HepG2 (cell line): ENCODE measurements around the gene PCSK6. TPM values are rescaled to one million over a fixed set of nuclear protein-coding genes. Genes with fewer than 3 reads are reported as not detected.

ENCODE experiments used
- ATAC-seq: fragments of 200-7000 bp; cut with Tn5 transposase; 3 replicates; pipeline ENCODE4 v1.9.1; 2020; ENCODE audit warnings: mild to moderate bottlenecking, moderate library complexity
- BruUV-seq: library from RNA; stranded (reverse); fragments of 400-500 nt; replicated peaks from 2 replicates; lab custom pipeline; 2021; lab: Mats Ljungman, UMichigan
- CTCF ChIA-PET: fragments of 300-600 bp; formaldehyde crosslinking; extraction: SDS; loops from one replicate; lab custom pipeline; 2021; ENCODE audit warnings: low total read pairs, inconsistent platforms, low intra/inter-chr PET ratio; lab: Yijun Ruan, JAX
- POLR2A ChIA-PET: fragments of 350-600 bp; sonication (Branson Sonifier 250); formaldehyde crosslinking; loops from one replicate; lab custom pipeline; 2020; ENCODE audit warnings: antibody characterized with exemption, inconsistent platforms; lab: Yijun Ruan, JAX
- DNase-seq: peaks from one replicate; pipeline ENCODE4 v3.0.0-alpha.2; 2015; ENCODE audit warnings: low spot score
- FAIRE-seq: peaks from 3 replicates; lab custom pipeline; 2011; peaks lifted over from hg19 to GRCh38; lab: Jason Lieb, UNC
- H2AFZ ChIP-seq: one replicate; pipeline ENCODE4 v1.6.1; 2011; ENCODE audit warnings: low read length, inconsistent platforms
- H3K27ac ChIP-seq: fragments of 300-600 bp; 3 replicates; pipeline ENCODE4 v1.8.0; 2011; ENCODE audit warnings: mixed run types, mild to moderate bottlenecking, mixed read lengths, low read length, inconsistent platforms; ENCODE audit not compliant: insufficient read depth; ENCODE audit errors: extremely low read length
- H3K27me3 ChIP-seq, 2 experiments: fragments of 200-600 bp in 1 of 2; 2 replicates in 1 of 2; 3 replicates in 1 of 2; pipeline versions ENCODE4 v1.6.0 to v1.8.0; 2011; ENCODE audit warnings: low read length in 2 of 2, mild to moderate bottlenecking in 2 of 2, moderate library complexity in 2 of 2, inconsistent platforms in 1 of 2; ENCODE audit not compliant: insufficient read depth in 2 of 2, control insufficient read depth in 1 of 2
- H3K36me3 ChIP-seq, 2 experiments: fragments of 200-600 bp in 1 of 2; replicated peaks in 1 of 2; 2 replicates in 1 of 2; 3 replicates in 1 of 2; pipeline versions ENCODE4 v1.5.1 to v1.8.0; 2011; ENCODE audit warnings: low read length in 2 of 2, inconsistent platforms in 1 of 2; ENCODE audit not compliant: insufficient read depth in 2 of 2, control insufficient read depth in 1 of 2
- H3K4me1 ChIP-seq: 2 replicates; pipeline ENCODE4 v1.5.1; 2012; ENCODE audit warnings: low read length, inconsistent platforms; ENCODE audit not compliant: insufficient read depth
- H3K4me2 ChIP-seq: 2 replicates; pipeline ENCODE4 v1.6.0; 2011; ENCODE audit warnings: low read depth, low read length, inconsistent platforms
- H3K4me3 ChIP-seq, 3 experiments: fragments of 200-600 bp in 1 of 3; sonication (generic), shearing (Covaris generic) in 1 of 3; replicated peaks in 1 of 3; 2 replicates each; pipeline ENCODE4 v1.5.1; 2011 to 2016; ENCODE audit warnings: low read length in 3 of 3, inconsistent platforms in 2 of 3, low read depth in 2 of 3, mild to moderate bottlenecking in 2 of 3, control low read depth in 1 of 3, mixed read lengths in 1 of 3; ENCODE audit not compliant: insufficient read depth in 1 of 3
- H3K79me2 ChIP-seq: one replicate; pipeline ENCODE4 v1.6.1; 2011; ENCODE audit warnings: low read length, inconsistent platforms; ENCODE audit not compliant: insufficient read depth
- H3K9ac ChIP-seq: 2 replicates; pipeline ENCODE4 v1.6.0; 2011; ENCODE audit warnings: mild to moderate bottlenecking, low read depth, low read length, inconsistent platforms; ENCODE audit not compliant: insufficient read depth
- H3K9me3 ChIP-seq: 2 replicates; pipeline ENCODE4 v1.5.1; 2012; ENCODE audit warnings: mild to moderate bottlenecking, low read length
- H4K20me1 ChIP-seq: 2 replicates; pipeline ENCODE4 v1.6.0; 2011; ENCODE audit warnings: inconsistent platforms, mild to moderate bottlenecking, low read length, moderate library complexity; ENCODE audit not compliant: insufficient read depth
- AKAP8 ChIP-seq: sonication (generic); formaldehyde crosslinking; IDR thresholded peaks from 2 replicates; pipeline ENCODE4 v1.5.1; 2020; ENCODE audit warnings: mild to moderate bottlenecking, missing genetic modification reagents
- IRF2 ChIP-seq: IDR thresholded peaks from 2 replicates; pipeline ENCODE4 v1.6.1; 2018; ENCODE audit warnings: missing genetic modification reagents, missing compliant biosample characterization
- MZF1 ChIP-seq: sonication (generic); formaldehyde crosslinking; IDR thresholded peaks from 2 replicates; pipeline ENCODE4 v1.8.1; 2023; ENCODE audit warnings: mild to moderate bottlenecking, missing genetic modification reagents, borderline replicate concordance
- NFE2 ChIP-seq: sonication (generic); formaldehyde crosslinking; IDR thresholded peaks from 2 replicates; pipeline ENCODE4 v1.4.0; 2020; ENCODE audit warnings: missing genetic modification reagents
- NFE2L1 ChIP-seq: sonication (generic); formaldehyde crosslinking; IDR thresholded peaks from 2 replicates; pipeline ENCODE4 v1.4.0; 2020; ENCODE audit warnings: missing genetic modification reagents, mild to moderate bottlenecking, borderline replicate concordance
- SAP130 ChIP-seq: IDR thresholded peaks from 2 replicates; pipeline ENCODE4 v1.6.1; 2016; ENCODE audit warnings: low read depth
- SP140L ChIP-seq: sonication (generic); formaldehyde crosslinking; IDR thresholded peaks from 2 replicates; pipeline ENCODE4 v1.4.0; 2020; ENCODE audit warnings: missing genetic modification reagents, borderline replicate concordance
- SRSF9 ChIP-seq: fragments of 200-400 bp; formaldehyde crosslinking; IDR thresholded peaks from 2 replicates; pipeline ENCODE4 v1.6.1; 2018; ENCODE audit warnings: borderline replicate concordance, mild to moderate bottlenecking, low read depth, low read length; ENCODE audit not compliant: insufficient read depth, poor library complexity, severe bottlenecking
- ZNF337 ChIP-seq: sonication (generic); formaldehyde crosslinking; IDR thresholded peaks from 2 replicates; pipeline ENCODE4 v1.5.1; 2020; ENCODE audit warnings: missing genetic modification reagents, low read depth, mild to moderate bottlenecking, borderline replicate concordance
- ZNF362 ChIP-seq: sonication (generic); formaldehyde crosslinking; IDR thresholded peaks from 2 replicates; pipeline ENCODE4 v1.4.0; 2020; ENCODE audit warnings: missing genetic modification reagents, mild to moderate bottlenecking, borderline replicate concordance
- ZNF564 ChIP-seq: sonication (generic); formaldehyde crosslinking; IDR thresholded peaks from 2 replicates; pipeline ENCODE4 v1.8.1; 2023; ENCODE audit warnings: mild to moderate bottlenecking, missing genetic modification reagents
- ZNF609 ChIP-seq: sonication (generic); formaldehyde crosslinking; IDR thresholded peaks from 2 replicates; pipeline ENCODE4 v1.4.0; 2020; ENCODE audit warnings: mild to moderate bottlenecking, missing genetic modification reagents, borderline replicate concordance
- ZNF839 ChIP-seq: sonication (generic); formaldehyde crosslinking; IDR thresholded peaks from 2 replicates; pipeline ENCODE4 v1.4.0; 2020; ENCODE audit warnings: missing genetic modification reagents, mild to moderate bottlenecking, borderline replicate concordance
- WGBS: methylation state at CpG from one replicate; pipeline ENCODE4 v1.1.6; 2017; ENCODE audit warnings: low lambda C conversion rate; 5-methylcytosine and 5-hydroxymethylcytosine counted together
- in situ Hi-C: cut with HindIII; loops from 2 replicates; pipeline ENCODE4 v1.10.0; 2017; ENCODE audit warnings: low pct_unique_long_range_greater_than_20kb; ENCODE audit not compliant: extremely low pct_ligation_motif_present
- intact Hi-C: fragments of 100-400 bp; cut with micrococcal nuclease; formaldehyde crosslinking; loops from one replicate; pipeline ENCODE4 v1.10.0; 2022; ENCODE audit not compliant: unreplicated experiment
- polyA plus RNA-seq, 8 experiments: library from polyadenylated mRNA; depleted of rRNA in 3 of 8; stranded (reverse) in 7 of 8; unstranded in 1 of 8; fragments of >200 nt; fragmentation: Illumina TruSeq in 4 of 8; extraction: Trizol in 4 of 8; gene quantifications; 2 replicates each; pipeline versions ENCODE4 v1.2.1 to v1.2.3, GENCODE V29; 2011 to 2016; ENCODE audit warnings: low read depth in 4 of 8, missing spikeins in 1 of 8, mixed read lengths in 1 of 8; ENCODE audit not compliant: insufficient read depth in 1 of 8
- total RNA-seq, 5 experiments: library from RNA; depleted of rRNA; stranded (reverse); fragments of >200 nt; fragmentation: Illumina TruSeq; extraction: Trizol; gene quantifications; 2 replicates each; pipeline ENCODE4 v1.2.3, GENCODE V29; 2016; ENCODE audit warnings: low read depth in 1 of 5

The PCSK6 gene
- total and polyA plus RNA-seq, 2 of the 13 experiments (the other 11 are each of a cell fraction or from before 2014, with no cell fraction given) = 56.5 to 155 TPM

GRCh38 chr15:101447168-101447533 is 42.4 kb downstream of the PCSK6 start (continued):
- no peak for TF ChIP-seq NFE2L1 (CRISPR knock-in tag)
- TF ChIP-seq ZNF609 (CRISPR knock-in tag) = no peak
- TF ChIP-seq, all 625 proteins: peak for 21

GRCh38 chr15:101446518-101447167 is 42.9 kb downstream of the PCSK6 start:
- ATAC-seq (peak; percentile 76), DNase-seq (peak; percentile 84), FAIRE-seq (peak; percentile 69)
- POLR2A ChIA-PET = interaction anchor here (0.8 to 2.9 kb wide), 6 partner anchors 9 to 81 kb away, joined by 3 to 23 read pairs (median 7); no protein-coding TSS in a partner anchor
- peak overlapping the region; percentile 86 for H3K27ac ChIP-seq
- H4K20me1 ChIP-seq = no peaks in the 10 kb centered on the region
- WGBS = 0% methylated on average over 1 of the region's 12 CpGs
- in situ Hi-C loops = no loop called here
- peak overlapping the region; percentile 50 for H3K9ac ChIP-seq
- no peaks in the 10 kb centered on the region for H3K27me3 ChIP-seq
- peaks cover 5 to 37% of the 10 kb centered on the region in 2 experiments for H3K36me3 ChIP-seq
- CTCF ChIA-PET = no interaction called here
- peak overlapping the region in 1 of 3 experiments; percentile 45; a peak in 2 of 6 replicates for H3K4me3 ChIP-seq
- intact Hi-C loops = loop anchor here (1.0 to 2.0 kb wide), 2 partner anchors 8 to 42 kb away; partner anchors contain the start of gene PCSK6
- H3K4me2 ChIP-seq = peak overlapping the region; percentile 58
- H3K9me3 ChIP-seq = no peaks in the 10 kb centered on the region
- peaks cover 44% of the 10 kb centered on the region for H3K79me2 ChIP-seq
- peaks cover 71% of the 10 kb centered on the region for H3K4me1 ChIP-seq
- H2AFZ ChIP-seq = no peak overlapping the region
- BruUV-seq = TSS peak; percentile 88
- TF ChIP-seq SP140L (CRISPR knock-in tag) (no peak), IRF2 (no peak; the same call in 1 of the 2 replicates), MZF1 (CRISPR knock-in tag) (no peak), ZNF564 (CRISPR knock-in tag) (no peak), SAP130 (CRISPR knock-in tag) (peak; percentile 62), NFE2 (CRISPR knock-in tag) (no peak), ZNF839 (CRISPR knock-in tag) (no peak), ZNF337 (CRISPR knock-in tag) (no peak), AKAP8 (CRISPR knock-in tag) (no peak), SRSF9 (no peak), ZNF362 (CRISPR knock-in tag) (no peak)
